HG03159 (cell line): Measurements from ENCODE around the gene OR4D9.

Source experiments
- ATAC-seq: cut with Tn5 transposase; IDR thresholded peaks from one replicate; pipeline ENCODE4 v1.9.1; 2021; ENCODE audit warnings: mild to moderate bottlenecking, moderate library complexity; ENCODE audit not compliant: unreplicated experiment

The OR4D9 gene

DNA sequence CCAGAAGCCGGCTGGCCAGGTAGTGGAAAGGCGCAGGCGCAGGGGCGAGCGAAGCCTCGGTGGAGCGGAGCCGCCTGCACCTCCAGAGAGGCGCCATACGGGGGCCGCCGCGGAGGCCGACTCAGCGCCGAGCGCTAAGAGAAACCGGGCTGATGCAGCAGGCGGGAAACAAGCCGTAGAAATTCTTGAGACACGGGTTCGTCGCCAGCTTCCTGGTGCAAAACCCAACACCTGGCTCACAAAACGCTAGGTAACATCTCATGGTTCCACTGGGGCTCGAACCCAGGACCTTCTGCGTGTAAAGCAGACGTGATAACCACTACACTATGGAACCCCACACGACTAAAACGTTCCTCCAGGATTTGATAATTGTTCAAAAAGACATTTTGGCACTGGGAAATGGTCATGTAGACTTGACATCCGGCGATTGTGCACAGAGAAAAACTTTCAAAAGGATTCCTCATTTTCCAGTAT lies 39.1 kb downstream of the OR4D9 start:
- ATAC-seq, result peak; percentile 90

DNA sequence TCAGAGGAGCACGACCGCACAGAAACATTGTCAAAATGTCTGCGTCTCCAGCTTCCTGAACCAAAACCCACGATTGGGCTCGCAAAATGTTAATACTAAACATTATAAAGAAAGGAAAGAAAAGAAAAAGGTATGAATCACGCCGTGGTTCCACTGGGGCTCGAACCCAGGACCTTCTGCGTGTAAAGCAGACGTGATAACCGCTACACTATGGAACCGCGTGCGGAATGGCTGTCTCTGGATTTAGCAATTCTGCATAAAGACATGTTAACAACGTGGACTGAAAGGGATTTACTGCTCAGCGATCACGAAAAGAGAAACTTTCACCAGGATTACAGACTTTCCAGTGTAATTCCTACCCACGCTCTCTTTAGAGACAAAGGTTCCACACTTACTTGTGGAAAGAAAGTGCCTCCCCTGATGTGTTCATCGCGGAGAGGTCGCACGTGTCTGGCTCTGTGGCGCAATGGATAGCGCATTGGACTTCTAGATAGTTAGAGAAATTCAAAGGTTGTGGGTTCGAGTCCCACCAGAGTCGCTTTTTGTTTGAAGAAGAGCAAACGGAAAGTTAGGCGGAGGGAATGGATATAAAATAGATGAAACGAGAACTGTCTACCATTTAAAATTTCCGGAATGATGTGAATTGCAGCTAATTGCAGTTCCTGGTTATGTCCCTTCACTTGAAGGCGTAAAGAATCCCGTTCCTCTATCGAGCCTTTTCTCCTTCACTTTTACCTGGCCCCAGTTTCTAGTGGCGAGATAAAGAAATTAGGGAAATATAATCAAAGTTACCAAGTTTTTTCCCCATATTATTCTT lies 39.7 kb downstream of the OR4D9 start:
- ATAC-seq, result peak; percentile 36

DNA sequence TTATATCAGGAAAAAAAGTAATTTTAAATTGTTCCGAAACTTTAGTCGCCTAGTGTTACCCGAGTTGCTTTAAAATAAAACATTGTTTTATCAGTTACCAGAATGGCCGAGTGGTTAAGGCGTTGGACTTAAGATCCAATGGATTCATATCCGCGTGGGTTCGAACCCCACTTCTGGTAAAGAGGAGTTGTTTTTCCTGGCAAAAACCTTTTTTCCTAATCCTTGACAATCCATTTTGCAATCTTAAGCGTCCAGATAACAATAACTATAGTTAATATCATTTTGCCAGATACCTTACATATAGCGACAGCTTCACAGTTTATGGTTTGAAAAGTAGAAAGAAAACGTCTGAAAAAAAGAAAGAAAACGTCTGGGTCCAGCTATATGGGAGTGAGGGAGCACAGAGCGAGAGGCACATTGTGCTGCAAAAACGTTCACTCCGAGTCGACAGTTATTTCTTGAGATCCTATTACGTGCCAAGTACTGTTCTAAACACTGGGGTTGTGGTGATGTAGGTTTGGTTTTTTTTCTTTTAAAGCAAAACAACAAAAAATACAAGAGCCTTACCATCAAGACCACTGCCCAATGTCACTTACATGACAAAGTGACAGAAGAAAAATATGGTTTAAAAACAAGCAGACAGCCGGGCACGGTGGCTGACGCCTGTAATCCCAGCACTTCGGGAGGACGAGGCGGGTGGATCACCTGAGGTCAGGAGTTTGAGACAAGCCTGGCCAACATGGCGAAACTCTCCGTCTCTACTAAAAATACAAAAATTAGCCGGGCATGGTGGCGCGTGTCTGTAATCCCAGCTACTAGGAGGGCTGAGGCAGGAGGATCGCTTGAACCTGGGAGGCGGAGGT lies 40.6 kb downstream of the OR4D9 start:
- ATAC-seq, result no peak

DNA sequence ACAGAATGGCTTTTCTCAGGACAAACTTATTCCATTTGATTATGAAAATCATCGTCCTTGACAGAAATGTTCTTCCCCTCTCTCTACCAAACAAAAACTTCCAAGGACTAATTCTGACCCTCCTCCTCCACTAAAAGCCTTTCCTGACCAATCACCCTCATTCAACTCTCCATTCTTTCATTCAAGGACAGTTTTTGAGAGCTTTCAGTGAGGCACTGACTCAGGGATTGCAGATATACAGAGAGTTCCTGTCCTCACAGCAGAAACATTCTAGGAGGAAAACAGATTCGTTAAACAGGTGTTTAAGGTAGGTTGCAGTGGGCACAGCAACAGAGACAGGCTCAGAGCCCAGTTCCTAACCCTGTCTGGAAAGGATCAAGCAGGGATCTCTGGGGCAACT lies 41.5 kb downstream of the OR4D9 start:
- ATAC-seq, result no peak

DNA sequence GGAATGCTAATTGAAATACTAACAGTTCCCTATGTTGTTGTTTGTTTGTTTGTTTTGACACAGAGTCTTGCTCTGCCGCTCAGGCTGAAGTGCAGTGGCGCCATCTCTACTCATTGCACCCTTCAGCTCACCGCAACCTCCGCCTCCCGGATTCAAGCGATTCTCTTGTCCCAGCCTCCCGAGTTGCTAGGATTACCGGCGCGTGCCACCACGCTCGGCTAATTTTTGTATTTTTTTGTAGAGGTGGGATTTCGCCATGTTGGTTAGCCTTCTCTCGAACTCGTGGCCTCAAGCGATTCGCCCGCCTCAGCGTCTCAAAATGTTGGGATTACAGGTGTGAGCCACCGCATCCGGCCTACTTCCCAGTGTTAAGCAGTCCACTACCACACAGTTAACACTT lies 42.0 kb downstream of the OR4D9 start:
- ATAC-seq, result no peak

DNA sequence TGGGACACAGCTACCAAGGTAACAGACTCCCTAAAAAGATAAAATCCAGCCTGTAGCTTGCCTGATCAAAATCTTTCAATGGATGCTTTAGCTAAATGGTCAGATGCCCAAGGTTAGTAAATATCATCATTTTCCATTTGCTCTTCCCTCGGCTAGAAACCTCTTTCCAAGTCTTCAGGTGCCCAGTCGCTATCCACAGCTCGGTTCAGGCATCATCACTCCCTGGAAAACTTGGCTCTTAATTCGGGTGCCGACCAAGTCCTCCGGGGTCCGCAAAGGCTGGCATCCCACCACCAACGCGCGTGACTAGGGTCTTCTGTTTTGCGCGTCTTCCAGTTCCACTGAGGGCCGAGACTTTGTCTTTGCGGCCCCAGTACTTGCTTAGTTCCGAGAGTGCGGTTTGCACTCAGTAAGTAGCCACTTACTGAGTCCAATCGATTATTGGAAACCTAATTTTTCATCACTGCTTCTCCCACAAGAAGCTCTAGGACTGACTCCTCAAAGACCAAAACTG lies 44.3 kb downstream of the OR4D9 start:
- ATAC-seq, result no peak

DNA sequence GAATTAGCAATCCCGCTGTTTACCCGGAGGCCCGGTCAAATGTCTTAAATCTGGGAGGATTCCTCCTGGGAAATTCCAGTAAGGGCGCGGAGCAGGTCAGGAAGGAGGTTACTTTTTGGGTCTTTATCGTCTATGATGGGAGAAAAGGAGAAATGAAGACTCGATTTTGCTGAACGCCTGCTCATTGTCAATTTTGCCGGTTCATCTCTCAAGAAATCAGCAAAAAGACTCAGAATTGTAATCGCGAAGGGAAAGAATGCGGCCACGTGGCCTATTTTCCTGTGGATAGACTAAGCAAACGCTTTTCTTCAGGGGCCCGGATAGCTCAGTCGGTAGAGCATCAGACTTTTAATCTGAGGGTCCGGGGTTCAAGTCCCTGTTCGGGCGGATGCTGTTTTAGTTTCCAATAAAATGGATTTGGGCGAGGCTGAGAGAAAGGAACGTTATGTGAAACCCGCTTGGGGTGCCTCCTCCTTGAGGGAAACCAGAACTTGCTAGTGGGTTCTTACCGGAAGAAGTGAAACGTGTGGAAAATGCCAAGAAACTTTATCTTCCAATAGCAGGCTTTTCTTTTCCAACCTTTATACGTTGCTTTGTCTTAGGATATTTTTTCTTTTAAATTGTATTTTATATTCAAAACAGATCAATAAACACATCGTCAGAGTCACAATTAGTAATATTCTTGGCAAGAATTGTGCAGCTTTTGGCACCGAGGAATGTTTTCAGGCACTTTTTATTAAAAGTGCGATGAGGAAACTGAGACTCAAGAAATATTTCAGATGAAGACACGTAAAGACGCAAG lies 45.0 kb downstream of the OR4D9 start:
- no peak for ATAC-seq

DNA sequence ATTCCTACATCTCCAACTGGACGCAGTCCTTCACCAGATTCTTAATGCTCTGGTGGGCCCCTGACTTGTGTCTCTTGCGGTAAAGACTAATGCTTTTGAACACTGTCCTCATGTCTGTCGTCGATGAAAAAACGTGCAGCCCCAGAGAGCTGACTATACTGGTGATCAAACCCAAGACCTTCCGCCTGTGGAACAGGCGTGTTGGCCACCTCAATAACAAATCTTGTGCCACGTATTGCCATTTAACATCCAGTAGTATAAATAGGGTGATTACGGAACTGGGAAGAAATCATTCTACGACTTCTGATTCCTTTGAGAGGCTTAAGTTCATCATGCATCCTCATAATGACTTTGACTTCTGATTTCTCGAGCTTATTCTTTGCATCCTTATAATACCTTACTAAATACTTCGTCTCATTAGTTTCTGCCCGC lies 45.6 kb downstream of the OR4D9 start:
- no peak for ATAC-seq

DNA sequence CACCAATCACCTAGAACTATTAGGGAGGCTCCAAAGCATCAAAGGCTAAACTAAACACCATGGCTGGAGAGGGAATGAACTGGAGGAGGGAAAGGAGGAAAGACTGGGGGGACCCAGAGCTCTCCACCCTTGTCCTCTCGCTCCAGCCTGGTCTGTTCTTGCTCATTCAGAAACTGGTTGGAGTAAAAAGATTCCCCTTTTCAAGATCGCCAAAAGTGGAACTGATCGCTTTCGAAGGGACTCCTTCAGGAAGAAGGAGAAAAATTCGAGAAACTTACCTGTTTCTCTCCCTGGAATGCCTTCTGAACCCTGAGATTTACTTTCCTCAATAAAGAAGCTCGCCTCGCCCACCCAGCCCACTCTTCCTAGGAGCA lies 46.9 kb downstream of the OR4D9 start:
- no peak for ATAC-seq

DNA sequence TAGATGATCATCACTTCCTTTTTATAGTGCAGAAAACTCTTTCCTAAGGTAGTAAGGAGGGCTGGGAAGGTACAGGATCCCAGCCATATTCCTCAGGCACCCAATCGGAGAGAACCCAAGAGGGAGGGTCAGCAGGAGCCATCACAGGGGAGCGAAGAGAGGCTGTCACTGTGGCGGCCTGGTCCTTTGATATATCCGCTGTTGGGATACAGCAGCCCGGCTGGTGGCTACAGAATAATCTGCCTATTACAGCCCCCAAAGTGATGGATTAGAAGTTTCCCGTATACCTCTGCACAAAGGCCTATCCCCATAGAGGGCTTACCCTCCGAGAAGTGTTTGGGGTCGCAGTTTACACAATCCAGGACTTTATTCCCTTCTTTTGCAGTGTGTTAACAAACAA lies 48.5 kb downstream of the OR4D9 start:
- ATAC-seq, result peak; percentile 1

DNA sequence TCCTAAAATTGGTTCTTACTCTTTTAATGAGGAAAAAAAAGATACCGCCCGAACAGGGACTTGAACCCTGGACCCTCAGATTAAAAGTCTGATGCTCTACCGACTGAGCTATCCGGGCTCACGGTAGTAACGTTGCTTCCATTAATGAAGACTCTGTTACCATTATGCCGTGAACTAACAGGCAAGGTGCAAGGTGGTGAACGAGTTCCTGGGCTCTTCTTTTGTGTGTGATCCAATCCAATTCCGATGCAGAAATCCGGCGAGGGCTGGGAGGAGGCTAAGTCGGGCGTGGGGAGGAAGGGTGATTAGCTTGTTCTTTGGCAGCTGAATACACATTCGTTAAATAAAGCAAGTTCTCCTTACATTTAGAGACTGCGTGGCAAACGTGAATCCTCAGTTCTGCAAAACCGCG lies 49.0 kb downstream of the OR4D9 start:
- ATAC-seq, result peak; percentile 42

DNA sequence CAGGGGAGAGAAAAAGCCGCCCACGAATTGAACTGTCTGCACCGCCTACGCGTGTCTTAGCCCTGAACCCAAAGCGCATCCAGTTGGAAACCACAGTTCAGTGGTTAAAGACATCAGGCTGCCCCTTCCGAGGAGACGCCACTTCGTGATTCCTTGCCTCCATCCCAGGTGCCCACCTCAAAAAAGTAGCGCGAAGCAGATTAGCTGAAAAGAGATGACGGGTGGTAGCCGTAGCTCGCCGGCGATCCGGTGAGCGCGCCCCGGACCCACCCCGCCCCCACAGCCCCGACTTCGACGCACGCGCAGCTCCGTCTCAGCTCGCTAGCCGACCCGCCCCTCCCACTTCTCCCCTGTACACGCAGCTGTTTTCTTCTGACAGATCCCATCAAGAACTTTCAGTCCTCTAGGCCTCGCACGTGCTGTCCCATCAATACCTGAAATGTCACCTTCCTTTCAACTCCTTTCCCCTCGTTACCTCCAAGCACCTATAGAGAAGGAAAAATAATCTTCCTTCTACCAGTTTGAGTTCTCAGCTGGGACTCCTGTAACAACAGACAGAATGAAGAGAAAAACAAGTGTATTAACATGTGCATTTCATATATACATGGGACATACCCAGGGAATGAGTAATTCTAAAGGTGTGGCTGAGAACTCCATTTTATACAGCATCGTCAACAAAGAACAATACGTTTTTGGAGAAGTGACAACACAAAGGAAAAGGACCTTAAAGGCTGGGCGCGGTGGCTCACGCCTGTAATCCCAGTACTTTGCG lies 49.5 kb downstream of the OR4D9 start:
- ATAC-seq, result peak; percentile 40

DNA sequence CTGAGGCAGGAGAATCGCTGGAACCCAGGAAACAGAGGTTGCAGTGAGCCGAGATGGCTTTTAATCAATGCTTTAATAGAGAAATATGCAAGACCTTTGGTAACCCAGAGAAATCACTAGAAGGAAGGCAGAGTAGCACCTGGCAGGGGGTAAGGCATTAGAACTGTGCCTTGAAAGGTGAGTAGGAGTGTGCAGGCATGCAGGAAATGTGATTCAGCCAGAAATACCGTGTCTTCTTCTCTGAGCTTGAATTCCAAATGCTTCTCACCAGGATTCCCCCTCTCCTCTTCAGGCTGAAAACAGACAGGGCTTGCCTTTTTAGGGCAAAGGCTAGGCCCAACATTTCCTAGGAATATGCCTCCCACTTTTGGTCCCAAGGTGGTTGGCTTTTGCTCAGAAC lies 51.0 kb downstream of the OR4D9 start:
- no peak for ATAC-seq
